Endothelial cell of umbilical vein (primary cell): ENCODE results near the gene PEX7.

Source experiments
- CTCF ChIP-seq, 2 donors: IDR thresholded peaks; 1 replicate in 1 of 2; 2 replicates in 1 of 2; pipeline ENCODE4 v1.5.1; 2011; ENCODE audit warnings: low read length in 2 of 2, mild to moderate bottlenecking in 2 of 2, moderate library complexity in 2 of 2, control low read depth in 1 of 2, inconsistent platforms in 1 of 2, low read depth in 1 of 2; ENCODE audit not compliant: insufficient read depth in 1 of 2; ENCODE audit errors: extremely low read depth in 1 of 2
- GATA2 ChIP-seq: IDR thresholded peaks from 2 replicates; pipeline ENCODE4 v1.7.0; 2011; ENCODE audit warnings: low read depth, mild to moderate bottlenecking, moderate library complexity, mixed read lengths, low read length; ENCODE audit not compliant: insufficient read length, insufficient read depth
- JUN ChIP-seq: IDR thresholded peaks from 2 replicates; pipeline ENCODE4 v1.6.1; 2011; ENCODE audit warnings: borderline replicate concordance, low read depth; ENCODE audit not compliant: insufficient read length, insufficient read depth
- POLR2A ChIP-seq: IDR thresholded peaks from 2 replicates; pipeline ENCODE4 v1.6.1; 2012; ENCODE audit warnings: low read depth, mild to moderate bottlenecking, control low read depth, low read length
- POLR2AphosphoS5 ChIP-seq: IDR thresholded peaks from 2 replicates; pipeline ENCODE4 v1.6.1; 2012; ENCODE audit warnings: low read depth, mild to moderate bottlenecking, control low read depth, low read length, moderate library complexity; ENCODE audit not compliant: insufficient read depth

GRCh38 chr6:136811272-136811671 lies 11.1 kb upstream of the PEX7 start:
- TF ChIP-seq CTCF (IDR thresholded peaks at IDR 0.05; ENCODE audit: extremely low read depth in 1 of 2, insufficient read depth in 1 of 2, low read depth in 1 of 2, low read length in 2 of 2) = no peak
- TF ChIP-seq GATA2 = no peak
- TF ChIP-seq POLR2A = no peak
- no peak for TF ChIP-seq JUN
- no peak for TF ChIP-seq POLR2AphosphoS5
